Hematopoietic multipotent progenitor cell (in vitro differentiated cells): Measurements from ENCODE around the gene FBXL7. TPM values are rescaled to one million over a fixed set of nuclear protein-coding genes. Genes with fewer than 3 reads are reported as not detected.

Experiments used
- DNase-seq, 3 donors: peaks; one replicate each; pipeline ENCODE4 v3.0.0-alpha.2; 2011 to 2015; ENCODE audit warnings: low read depth in 2 of 3, low spot score in 2 of 3
- total RNA-seq: library from RNA; depleted of rRNA; stranded (reverse); fragments of >200 nt; gene quantifications from one replicate; pipeline ENCODE4 v1.2.3, GENCODE V29; 2012

The FBXL7 gene
- total RNA-seq, 1 donor = under 0.01 TPM

DNA sequence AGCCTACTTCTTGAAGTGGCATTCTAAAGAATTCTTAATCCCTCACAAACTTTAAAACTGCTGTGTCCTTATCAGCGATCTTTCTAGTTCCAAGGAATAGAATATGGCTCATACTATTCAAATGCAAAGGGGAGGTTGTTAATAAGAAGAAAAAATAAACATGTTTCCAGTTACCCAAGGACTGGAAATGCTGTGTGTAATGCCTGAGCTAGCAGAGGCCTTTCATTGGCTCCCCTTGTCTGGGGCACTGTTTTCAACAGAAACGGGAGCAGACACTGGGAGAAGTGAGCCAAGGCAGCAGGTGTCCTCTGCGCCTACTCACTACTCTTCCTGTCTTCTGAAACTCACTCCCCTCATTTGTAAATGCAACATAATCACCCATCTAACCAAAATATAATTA, 426.6 kb downstream of the FBXL7 start:
- no peak for DNase-seq

DNA sequence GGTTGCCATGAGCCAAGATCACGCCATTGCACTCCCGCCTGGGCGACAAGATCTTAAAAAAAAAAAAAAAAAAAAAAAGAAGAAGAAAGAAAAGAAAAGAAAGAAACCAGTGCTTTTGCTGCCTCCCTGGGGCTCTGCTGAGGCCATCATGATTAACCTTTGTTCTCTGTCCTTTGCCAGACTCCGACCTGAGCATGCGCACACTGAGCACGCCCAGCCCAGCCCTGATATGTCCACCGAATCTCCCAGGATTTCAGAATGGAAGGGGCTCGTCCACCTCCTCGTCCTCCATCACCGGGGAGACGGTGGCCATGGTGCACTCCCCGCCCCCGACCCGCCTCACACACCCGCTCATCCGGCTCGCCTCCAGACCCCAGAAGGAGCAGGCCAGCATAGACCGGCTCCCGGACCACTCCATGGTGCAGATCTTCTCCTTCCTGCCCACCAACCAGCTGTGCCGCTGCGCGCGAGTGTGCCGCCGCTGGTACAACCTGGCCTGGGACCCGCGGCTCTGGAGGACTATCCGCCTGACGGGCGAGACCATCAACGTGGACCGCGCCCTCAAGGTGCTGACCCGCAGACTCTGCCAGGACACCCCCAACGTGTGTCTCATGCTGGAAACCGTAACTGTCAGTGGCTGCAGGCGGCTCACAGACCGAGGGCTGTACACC, 427.9 kb downstream of the FBXL7 start:
- DNase-seq = no peak

DNA sequence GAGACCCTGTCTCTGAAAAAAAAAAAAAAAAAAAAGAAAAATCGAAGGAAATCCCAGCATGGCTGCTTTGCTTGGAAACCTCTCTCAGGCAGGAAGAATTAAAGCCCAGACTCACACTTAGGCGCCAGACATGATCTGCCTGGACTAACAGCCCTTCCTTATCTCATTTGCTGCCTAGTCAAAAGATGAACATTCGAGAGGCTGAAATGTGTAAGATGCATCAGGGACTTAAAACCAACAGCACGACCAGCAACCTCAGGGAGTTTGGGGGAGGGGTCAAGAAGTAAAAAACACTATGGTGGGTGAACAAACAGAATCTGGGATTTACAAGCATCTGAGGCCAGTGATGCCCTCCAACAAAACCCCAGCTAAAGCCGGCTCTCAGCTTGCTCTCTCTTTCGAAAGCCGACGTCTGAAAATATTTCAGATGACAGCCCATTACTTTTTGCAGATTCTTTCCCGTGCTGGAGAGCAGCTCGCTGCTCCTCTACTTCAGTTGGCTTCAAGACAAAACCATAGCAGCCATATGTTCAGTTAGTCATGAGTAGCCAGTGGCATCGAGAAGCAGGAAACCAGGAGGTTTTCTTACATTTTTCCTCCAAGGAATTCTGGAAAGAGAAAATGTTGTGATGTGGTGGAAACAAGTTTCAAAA, 429.8 kb downstream of the FBXL7 start:
- no peak for DNase-seq

DNA sequence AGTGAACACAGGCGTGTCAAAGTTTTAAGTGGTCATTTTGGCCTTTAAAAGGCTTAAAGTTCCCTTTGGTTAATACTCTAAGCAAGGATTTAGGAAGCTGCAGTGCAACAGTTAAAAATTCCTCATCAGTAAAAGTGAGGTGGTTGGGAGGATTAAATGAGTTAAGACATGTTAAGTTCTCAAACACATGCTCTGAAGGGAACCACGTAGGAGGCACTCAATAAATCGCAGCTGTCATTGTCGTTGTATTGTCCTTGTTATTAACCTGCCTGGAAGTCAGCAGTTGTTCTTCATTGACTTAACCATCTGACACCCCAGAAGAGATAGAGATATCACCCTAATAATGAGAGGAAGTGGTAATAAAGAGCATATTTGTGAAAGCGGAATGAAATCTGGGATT, 432.1 kb downstream of the FBXL7 start:
- DNase-seq = no peak

DNA sequence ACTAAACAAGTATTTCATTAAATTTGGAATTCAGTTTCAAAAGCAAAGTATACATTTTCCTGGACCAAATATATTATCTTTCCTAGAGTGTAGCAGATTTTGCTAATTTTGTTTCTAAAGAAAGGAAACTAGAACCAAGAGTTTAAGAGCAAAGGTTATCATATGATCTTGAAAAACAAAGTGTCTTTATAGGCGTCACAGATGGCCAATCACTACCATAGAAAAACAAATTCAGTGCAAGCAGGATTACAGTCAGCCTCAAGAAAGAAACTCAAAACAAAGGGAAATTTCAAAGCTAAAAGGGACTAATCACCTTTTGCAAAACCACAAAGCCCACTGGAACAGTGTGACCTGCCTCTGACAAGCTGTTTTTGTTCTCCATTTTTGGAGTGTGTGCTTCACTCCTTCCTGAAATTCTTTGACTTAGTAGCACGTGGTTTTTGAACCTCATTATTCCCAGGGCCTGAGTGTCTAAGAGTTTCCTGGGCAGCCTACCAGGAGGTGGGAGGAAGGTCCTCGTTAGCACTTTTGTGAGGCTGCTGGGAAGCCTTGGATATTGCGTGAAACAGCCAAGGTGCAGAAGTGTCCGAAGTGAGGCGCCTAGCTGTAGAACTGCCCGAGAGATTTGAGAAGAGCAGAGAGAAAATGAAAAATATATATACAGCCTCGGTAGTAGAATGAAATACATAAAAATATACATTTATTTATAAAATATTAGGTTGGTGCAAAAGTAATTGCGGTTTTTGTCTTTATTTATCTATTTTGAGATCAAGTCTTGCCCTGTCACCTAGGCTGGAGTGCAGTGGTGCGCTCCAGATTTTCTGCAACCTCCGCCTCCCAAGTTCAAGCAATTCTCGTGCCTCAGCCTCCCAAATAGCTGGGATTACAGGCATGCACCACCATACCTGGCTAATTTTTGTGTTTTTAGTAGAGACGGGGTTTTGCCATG, 433.6 kb downstream of the FBXL7 start:
- DNase-seq = no peak

DNA sequence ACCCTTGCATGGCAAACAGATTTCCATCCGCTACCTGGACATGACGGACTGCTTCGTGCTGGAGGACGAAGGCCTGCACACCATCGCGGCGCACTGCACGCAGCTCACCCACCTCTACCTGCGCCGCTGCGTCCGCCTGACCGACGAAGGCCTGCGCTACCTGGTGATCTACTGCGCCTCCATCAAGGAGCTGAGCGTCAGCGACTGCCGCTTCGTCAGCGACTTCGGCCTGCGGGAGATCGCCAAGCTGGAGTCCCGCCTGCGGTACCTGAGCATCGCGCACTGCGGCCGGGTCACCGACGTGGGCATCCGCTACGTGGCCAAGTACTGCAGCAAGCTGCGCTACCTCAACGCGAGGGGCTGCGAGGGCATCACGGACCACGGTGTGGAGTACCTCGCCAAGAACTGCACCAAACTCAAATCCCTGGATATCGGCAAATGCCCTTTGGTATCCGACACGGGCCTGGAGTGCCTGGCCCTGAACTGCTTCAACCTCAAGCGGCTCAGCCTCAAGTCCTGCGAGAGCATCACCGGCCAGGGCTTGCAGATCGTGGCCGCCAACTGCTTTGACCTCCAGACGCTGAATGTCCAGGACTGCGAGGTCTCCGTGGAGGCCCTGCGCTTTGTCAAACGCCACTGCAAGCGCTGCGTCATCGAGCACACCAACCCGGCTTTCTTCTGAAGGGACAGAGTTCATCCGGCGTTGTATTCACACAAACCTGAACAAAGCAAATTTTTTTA, 436.7 kb downstream of the FBXL7 start:
- no peak for DNase-seq

DNA sequence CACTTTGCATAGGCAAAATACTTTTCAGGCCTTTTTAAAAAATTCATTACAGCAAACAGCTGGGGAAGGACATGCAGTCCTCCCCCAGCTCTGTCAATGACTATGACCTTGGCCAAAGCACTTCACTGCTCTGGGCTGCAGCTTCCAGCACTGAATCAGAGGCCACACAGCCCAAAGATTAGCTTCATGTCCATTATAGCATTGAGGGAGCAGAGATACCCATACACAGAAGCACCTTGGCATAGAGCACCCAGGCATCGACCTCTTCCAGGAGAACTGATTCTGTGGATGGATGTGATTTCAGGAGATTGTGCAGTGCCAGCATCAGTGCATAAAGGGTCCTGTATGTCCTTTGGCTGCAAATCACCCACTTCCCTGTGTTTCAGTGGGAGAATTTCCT, 437.7 kb downstream of the FBXL7 start:
- no peak for DNase-seq

DNA sequence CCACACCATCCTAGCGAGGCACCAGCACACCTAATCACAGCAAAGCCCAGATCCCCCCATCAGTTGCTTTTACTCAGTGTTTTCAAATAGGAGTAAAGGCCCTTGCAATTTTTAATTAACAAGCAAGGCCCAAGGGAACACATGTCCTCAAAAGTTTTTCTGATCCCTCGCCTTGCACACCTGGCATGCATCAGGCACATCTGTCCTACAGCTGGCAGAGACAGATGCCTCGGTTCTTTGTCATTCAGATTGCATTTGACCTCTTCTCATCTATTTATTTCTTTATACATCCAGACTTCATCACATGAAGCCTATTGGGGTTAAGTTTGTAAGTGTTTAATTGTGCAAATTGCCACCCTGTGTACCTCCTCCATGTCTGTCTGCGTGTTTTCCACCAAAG, 438.2 kb downstream of the FBXL7 start:
- DNase-seq = no peak

DNA sequence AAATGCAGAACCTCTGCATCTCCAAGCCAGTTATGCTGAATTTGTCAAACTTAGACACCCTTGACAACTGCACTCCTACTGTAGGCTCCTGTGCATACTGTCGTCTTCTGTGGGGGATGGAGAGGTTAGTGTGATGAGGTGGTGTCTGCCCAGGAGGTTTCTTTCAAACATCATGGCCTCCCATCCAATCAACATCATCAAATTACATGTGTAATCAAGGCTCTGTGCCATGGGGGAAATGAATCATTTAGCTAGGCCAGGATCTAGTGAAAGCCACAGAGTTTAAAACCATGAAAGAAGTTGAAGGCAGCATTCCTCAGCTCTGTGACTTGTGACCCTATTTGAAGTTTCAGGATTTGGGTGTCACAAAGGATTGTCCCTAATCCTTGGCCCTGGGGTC, 439.0 kb downstream of the FBXL7 start:
- DNase-seq = no peak

DNA sequence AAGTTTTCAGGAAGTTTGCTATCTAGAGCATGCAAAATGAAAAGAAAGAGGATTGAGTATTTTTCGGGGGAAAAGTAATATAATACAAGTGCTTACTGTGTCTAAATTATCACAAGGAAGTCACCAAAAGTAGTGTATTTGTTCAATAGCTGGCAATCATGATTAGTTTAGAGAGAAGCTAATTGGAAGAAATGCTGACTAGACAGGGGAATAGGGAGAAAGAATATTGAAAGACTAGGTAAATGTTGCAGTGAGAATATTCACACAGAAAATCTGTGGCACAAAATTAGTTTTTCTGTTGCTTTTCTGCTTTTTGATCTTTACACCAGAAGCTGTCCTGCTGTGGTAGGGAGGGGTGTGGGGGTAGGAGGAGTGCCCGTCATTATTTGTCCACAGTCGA, 440.9 kb downstream of the FBXL7 start:
- no peak for DNase-seq

DNA sequence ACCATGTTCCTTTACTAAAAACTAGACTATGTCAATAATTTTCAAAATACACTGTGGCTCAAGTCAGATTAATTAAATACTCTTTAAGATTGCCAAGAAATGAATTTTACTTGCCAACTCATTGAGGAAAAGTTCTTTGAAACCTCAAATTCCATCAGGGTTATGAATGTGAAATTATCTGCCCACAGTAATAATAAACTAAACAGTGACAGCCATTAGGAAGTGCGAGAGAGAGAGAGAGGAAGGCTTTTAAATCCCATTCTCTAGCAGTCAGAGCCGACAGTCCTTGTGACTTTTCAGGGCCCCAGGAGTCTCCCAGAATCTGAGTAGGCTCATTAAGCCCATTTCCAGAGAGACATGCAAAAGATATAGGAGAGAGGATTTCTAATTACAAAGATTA, 443.5 kb downstream of the FBXL7 start:
- no peak for DNase-seq

DNA sequence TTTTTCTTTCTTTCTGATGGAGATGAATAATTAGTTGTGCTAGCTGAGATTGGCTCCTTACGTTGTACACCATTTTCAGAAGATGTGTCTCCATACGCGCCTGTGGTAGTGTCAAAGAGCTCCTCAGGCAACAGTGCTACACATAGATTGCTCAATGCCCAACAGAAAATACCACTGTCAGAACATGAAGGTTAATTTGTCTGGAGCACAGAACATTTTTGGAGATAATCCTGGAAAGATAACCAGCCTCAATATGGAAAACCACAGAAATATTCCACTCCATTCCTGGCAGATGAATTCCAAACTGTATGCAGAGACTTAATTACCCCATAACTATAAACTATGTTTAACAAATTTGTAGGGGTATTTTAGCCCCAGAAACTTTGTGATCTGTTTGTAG, 446.0 kb downstream of the FBXL7 start:
- DNase-seq = no peak

DNA sequence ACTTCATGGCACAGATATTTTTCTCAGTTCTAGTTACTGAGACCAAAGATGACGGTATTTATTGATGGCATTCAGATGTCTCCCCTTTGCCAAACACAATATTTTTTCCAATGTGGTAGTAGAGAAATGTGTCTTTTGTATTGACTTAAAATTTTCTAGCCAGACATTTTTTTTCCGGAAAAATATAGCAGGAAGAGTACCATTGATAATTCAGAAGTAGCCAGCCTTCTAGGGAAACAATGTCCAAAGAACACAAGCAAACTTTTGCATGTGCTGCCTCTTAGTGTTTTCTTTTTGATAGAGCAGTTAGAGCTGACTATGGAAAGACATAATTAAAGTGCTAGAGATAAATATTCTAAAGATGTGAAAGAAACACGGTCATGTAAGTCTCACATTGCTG, 448.2 kb downstream of the FBXL7 start:
- DNase-seq = no peak

DNA sequence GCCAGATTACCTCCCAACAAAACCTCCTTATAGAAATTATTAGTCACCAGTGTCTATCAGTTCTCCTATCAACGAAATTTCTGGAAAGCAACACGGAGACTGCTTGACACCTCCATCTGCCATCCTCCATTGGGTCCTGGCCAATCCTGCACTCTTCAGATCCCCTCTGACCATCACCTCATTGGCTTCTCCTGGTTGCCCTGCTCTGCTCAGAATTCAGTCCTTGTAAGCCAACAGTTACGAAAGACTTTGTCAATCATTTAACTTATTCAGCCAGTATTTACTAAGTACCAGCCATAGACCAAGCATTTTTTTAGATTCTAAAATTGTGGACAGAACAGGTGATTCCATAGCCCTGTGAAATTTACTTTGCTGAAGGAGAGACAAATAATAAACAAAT, 451.1 kb downstream of the FBXL7 start:
- no peak for DNase-seq

DNA sequence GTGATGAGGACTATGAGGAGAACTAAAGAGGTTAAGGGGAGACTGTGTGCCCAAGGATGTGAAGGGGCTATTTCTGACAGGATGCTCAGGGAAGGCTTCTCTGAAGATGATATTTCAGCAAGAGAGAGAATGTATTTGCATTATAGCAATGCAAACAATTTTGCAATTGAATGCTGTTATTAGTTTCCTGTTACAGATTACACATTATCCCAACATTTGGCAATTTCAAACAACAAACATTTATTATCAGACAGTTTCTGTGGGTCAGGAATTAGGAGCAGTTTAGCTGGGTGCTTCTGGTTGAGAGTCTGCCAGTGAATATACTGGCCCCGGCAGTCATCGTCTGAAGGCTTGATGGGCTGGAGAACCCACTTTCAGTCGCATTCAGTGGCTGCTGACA, 451.6 kb downstream of the FBXL7 start:
- no peak for DNase-seq

DNA sequence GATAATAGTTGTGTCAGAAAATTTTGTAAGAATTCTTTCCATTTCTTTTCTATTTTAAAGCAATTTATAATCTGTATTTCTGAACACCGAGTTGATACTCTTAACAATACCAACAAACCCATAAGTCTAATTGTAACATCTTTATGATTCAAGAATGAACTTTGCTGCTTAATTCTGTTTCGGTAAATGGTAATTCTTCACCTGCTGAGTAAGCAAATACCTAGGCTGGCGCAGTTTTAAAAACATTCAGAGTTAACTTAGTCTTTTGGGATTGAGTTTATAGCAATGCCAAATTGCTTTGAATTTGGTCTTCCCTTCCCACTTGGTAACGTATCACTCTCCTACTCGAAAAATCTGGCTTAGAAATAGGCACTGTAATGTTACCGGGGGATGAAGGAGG, 456.6 kb downstream of the FBXL7 start:
- DNase-seq = no peak

DNA sequence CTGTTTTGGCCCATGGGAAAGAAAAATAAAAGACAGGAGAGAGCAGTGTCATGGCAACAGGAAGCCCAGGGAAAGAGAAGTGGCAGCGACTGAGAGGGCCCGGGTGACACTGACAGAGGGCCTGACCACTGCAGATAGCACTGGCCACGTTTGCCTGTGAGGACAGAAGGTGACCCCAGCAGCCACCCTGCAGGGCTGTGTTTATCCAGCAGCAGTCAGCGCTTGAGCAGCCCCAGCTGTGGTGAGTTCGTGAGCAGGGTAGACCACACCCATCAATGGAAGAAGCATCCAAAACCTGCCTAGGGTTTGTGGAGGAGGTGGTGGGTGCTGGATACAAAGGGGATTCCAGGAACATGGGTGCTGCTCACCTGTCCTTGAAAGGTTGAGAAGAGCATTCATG, 457.1 kb downstream of the FBXL7 start:
- DNase-seq = no peak

DNA sequence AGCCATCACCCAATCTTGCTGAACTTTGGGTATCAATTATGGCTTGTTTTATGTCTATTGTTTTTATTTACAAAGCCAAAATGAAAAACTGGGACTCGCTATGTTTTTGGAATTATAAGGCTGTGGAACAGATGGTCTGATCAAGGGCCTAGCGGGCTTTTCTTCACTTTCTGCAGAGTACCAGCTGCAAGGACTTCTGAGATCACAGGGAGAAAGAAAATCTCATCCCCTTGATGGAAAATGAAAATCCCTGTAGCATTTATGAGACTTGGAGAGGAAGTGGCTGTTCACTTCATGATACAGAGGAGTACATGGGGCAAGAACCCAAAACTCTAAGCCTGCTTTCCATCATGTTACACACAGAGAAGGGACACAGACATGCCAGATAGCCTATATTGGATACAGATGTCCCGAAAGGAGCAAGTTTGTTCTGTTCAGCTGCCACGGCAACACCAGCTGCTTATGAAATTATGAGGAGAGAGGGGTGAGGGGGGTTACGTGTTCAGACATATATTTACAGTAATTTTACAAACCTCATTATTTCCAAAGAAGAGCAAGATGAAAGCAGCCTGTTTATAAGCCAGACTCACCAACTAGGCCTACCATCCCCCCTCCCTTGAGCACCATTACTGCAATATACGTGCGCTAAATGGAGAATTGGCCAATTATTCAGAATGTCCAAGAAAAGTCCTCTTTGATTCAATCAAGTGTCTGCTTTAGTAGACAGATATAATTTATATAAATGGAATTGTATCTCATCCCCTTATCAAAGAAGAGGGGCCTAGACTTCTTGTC, 459.6 kb downstream of the FBXL7 start:
- DNase-seq = no peak

DNA sequence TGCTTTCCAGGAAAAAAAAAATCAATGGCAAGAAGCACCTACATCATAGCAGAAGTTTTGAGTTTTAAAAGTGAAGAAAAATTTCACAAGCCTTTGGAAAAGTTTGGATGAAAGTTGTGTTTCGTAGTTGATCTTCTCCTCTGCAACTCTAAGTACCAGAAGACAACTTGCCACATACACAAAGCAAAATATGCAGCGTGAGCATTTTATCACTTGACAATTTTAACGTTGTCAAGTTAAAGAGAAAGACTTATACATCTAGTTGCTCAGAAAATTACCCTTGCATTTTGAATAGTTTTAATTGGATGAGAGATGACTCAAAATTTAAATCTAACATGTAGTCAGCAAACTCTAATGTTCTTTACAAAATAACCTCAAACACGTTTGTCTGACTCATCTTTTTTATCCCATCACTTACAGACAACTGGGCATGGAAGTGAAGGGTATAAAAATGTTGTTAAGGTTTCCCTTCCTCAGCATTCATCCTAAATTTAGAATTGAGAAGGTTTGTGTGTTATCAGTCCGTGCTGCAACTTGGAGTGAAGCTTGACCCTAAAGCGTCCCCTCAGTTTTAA, 466.2 kb downstream of the FBXL7 start:
- no peak for DNase-seq

DNA sequence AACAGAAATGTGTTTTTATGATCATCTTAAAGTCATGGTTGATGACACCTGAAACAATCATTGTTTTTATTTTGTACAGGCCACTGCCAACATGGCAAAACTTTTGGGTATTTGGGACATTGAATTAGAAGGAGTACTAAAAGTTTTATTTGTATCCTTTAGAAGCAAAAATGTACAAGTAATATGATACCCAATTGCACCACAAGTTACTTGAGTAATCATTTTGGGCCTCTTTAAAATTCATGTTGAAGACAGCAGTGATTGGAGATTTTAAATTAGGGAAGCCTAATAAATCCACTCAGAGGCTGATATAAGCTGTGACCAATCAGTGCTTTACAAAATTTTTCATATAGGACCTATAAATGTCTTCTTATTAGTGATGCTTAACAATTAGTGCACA, 466.7 kb downstream of the FBXL7 start:
- DNase-seq = no peak
